Glutamatergic neuron (in vitro differentiated cells): ENCODE results near the gene LPCAT4. TPM values are rescaled to one million over a fixed set of nuclear protein-coding genes. Genes with fewer than 3 reads are reported as not detected.

Source experiments
- DNase-seq: peaks from one replicate; pipeline ENCODE4 v3.0.0; 2022
- H3K27ac Mint-ChIP-seq: one replicate; pipeline ENCODE4 v1.8.0; 2020; ENCODE audit warnings: mild to moderate bottlenecking, mixed read lengths, inconsistent platforms; ENCODE audit not compliant: unreplicated experiment
- H3K27me3 Mint-ChIP-seq: one replicate; pipeline ENCODE4 v1.8.0; 2020; ENCODE audit warnings: mild to moderate bottlenecking, moderate library complexity, mixed read lengths, inconsistent platforms; ENCODE audit not compliant: unreplicated experiment
- H3K36me3 Mint-ChIP-seq: one replicate; pipeline ENCODE4 v1.8.0; 2020; ENCODE audit warnings: mild to moderate bottlenecking, mixed read lengths, inconsistent platforms; ENCODE audit not compliant: unreplicated experiment
- H3K4me1 Mint-ChIP-seq: one replicate; pipeline ENCODE4 v1.8.0; 2020; ENCODE audit warnings: mild to moderate bottlenecking, low read depth, mixed read lengths, inconsistent platforms; ENCODE audit not compliant: unreplicated experiment
- H3K4me3 Mint-ChIP-seq: one replicate; pipeline ENCODE4 v1.8.0; 2020; ENCODE audit warnings: mild to moderate bottlenecking, mixed read lengths, inconsistent platforms; ENCODE audit not compliant: unreplicated experiment
- H3K9me3 Mint-ChIP-seq: one replicate; pipeline ENCODE4 v1.8.0; 2020; ENCODE audit warnings: mild to moderate bottlenecking, moderate library complexity, mixed read lengths, inconsistent platforms; ENCODE audit not compliant: unreplicated experiment
- total RNA-seq: library from RNA; stranded (reverse); fragmentation: NEBNext Ultra II Directional; extraction: Animal tissue kit (Norgen Biotek cat#: 25700); gene quantifications from one replicate; pipeline ENCODE4 v1.2.1, GENCODE V29; 2021; ENCODE audit not compliant: unreplicated experiment
- TF ChIP-seq, protein P1 (sequence below): fragments of 200-600 bp; sonication (generic); IDR thresholded peaks from one replicate; pipeline ENCODE4 v1.5.0; 2021; ENCODE audit not compliant: partially characterized antibody, unreplicated experiment

LPCAT4 gene
- total RNA-seq, 1 donor from 2014 or later: 107 TPM

DNA sequence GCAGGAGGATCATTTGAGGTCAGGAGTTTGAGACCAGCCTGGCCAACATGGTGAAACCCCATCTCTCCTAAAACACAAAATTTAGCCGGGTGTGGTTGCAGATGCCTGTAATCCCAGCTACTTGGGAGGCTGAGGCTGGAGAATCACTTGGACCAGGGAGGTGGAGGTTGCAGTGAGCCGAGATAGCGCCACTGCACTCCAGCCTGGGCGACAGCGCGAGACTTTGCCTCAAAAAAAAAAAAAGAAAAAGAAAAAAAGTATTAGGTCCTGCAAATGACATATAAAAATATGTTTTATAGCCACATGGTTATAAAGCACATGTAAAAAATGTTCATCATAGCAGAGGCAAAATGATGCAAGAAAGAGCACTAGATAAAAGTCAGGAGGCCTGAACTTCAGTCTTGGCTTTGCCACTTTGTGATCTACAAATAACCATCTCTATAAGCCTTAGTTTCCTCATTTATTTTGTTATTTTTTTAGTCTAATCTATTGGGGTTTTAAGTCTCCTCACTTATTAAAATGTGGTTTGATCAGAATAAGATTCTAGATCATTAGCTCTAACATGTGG is 34.4 kb downstream of the LPCAT4 start:
- DNase-seq: no peak
- Mint-ChIP-seq H3K27me3 (peaks cover 6% of the 10 kb centered on the region), H3K9me3 (peaks cover 9% of the 10 kb centered on the region), H3K4me3 (no peak overlapping the region), H3K4me1 (peaks cover 6% of the 10 kb centered on the region), H3K27ac (no peak overlapping the region), H3K36me3 (no peaks in the 10 kb centered on the region)
- TF ChIP-seq, protein P1, sequence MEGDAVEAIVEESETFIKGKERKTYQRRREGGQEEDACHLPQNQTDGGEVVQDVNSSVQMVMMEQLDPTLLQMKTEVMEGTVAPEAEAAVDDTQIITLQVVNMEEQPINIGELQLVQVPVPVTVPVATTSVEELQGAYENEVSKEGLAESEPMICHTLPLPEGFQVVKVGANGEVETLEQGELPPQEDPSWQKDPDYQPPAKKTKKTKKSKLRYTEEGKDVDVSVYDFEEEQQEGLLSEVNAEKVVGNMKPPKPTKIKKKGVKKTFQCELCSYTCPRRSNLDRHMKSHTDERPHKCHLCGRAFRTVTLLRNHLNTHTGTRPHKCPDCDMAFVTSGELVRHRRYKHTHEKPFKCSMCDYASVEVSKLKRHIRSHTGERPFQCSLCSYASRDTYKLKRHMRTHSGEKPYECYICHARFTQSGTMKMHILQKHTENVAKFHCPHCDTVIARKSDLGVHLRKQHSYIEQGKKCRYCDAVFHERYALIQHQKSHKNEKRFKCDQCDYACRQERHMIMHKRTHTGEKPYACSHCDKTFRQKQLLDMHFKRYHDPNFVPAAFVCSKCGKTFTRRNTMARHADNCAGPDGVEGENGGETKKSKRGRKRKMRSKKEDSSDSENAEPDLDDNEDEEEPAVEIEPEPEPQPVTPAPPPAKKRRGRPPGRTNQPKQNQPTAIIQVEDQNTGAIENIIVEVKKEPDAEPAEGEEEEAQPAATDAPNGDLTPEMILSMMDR: no peak

GRCh38 chr15:34331809-34332208 is 35.2 kb downstream of the LPCAT4 start:
- peaks cover 3% of the 10 kb centered on the region for H3K9me3 Mint-ChIP-seq
- H3K27ac Mint-ChIP-seq: no peak overlapping the region
- peaks cover 2% of the 10 kb centered on the region for H3K27me3 Mint-ChIP-seq
- H3K4me1 Mint-ChIP-seq: peaks cover 5% of the 10 kb centered on the region
- no peak overlapping the region for H3K4me3 Mint-ChIP-seq
- no peak for DNase-seq
- no peaks in the 10 kb centered on the region for H3K36me3 Mint-ChIP-seq
- TF ChIP-seq, protein P1: no peak

DNA sequence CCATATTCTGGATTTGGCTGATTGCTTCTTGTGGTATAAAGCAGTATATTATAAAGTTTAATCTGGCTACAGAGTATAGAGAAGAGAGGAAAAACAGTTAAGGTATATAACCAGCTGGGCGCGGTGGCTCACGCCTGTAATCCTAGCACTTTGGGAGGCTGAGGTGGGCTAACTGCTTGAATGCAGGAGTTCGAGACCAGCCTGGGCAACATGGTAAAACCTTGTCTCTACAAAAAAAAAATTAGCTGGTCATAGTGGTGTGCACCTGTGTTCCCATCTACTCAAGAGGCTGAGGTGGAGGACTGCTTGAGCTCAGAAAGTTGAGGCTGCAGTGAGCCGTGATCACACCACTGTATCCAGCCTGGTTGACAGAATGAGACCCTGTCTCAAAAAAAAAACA is 36.7 kb downstream of the LPCAT4 start:
- no peak overlapping the region for H3K27ac Mint-ChIP-seq
- TF ChIP-seq, protein P1: no peak

DNA sequence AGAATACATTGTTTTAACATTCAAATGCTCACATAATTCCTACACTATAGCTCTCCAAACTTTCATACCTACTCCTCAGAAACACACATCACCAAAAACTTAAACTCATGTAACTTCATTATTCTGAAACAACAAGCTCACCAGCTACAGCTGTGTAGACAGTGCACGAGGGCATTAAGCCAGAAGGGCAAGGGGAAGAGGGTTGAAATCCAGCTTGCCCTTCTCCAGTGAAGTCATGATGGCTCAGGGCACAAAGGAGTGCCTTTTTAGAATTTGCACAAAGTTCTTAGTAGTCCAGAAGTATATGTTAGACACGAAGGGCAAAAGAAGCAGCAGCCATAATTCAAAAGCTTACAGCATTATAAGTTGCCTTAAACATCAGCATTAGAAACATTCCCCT is 38.0 kb downstream of the LPCAT4 start:
- TF ChIP-seq, protein P1: no peak
- Mint-ChIP-seq H3K4me1 (no peaks in the 10 kb centered on the region), H3K27me3 (peaks cover 1% of the 10 kb centered on the region), H3K9me3 (no peaks in the 10 kb centered on the region), H3K27ac (no peak overlapping the region), H3K36me3 (no peaks in the 10 kb centered on the region), H3K4me3 (no peak overlapping the region)
- no peak for DNase-seq

More for the DNA sequence above, 36.7 kb downstream of the LPCAT4 start:
- no peaks in the 10 kb centered on the region for H3K36me3 Mint-ChIP-seq
- peaks cover 1% of the 10 kb centered on the region for H3K27me3 Mint-ChIP-seq
- no peak overlapping the region for H3K4me3 Mint-ChIP-seq
- no peaks in the 10 kb centered on the region for H3K9me3 Mint-ChIP-seq
- no peak for DNase-seq
- no peaks in the 10 kb centered on the region for H3K4me1 Mint-ChIP-seq

GRCh38 chr15:34327906-34328305 is 39.1 kb downstream of the LPCAT4 start:
- Mint-ChIP-seq H3K9me3 (no peaks in the 10 kb centered on the region), H3K27ac (no peak overlapping the region), H3K4me1 (no peaks in the 10 kb centered on the region), H3K4me3 (no peak overlapping the region), H3K36me3 (peaks cover 3% of the 10 kb centered on the region), H3K27me3 (peaks cover 1% of the 10 kb centered on the region)
- no peak for DNase-seq
- TF ChIP-seq, protein P1: no peak
